ENCODE measurements around the gene DEDD2. TPM values are rescaled to one million over a fixed set of nuclear protein-coding genes. Genes with fewer than 3 reads are reported as not detected.

DEDD2 gene
- total RNA-seq, 2 donors from 2014 or later, result 28.5 to 33.2 TPM

DNA sequence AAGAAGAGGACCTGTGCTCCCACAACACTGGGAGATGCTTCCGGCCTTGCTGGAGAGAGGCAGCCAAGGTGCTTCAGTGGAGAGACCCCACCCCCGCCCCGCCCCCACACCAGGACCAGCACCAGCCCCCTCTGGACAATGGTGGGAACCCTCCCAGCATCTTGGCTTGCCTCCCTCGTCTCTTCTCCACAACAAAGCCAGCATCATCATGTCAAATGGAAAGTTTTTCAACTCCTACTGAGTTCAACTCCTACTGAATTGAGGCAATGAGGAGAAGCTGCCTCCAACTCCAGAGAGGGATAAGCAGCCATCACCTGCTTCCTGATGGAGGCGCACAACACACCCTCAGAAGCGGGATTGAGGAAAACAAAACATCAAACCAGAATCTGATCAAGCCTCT lies 12.8 kb downstream of the DEDD2 start:
- peaks cover 21% of the 10 kb centered on the region for H3K36me3 Mint-ChIP-seq
- H3K27me3 Mint-ChIP-seq, result no peaks in the 10 kb centered on the region
- H3K27ac Mint-ChIP-seq, result peak overlapping the region; percentile 95 to 96
- no peak overlapping the region for H3K4me3 Mint-ChIP-seq
- ATAC-seq (no peak), DNase-seq (ENCODE audit: low spot score) (no peak)
- H3K4me1 Mint-ChIP-seq (ENCODE audit: low read depth in 2 of 2), result peaks cover 58 to 67% of the 10 kb centered on the region in 2 donors
- H3K9me3 Mint-ChIP-seq, result no peaks in the 10 kb centered on the region

DNA sequence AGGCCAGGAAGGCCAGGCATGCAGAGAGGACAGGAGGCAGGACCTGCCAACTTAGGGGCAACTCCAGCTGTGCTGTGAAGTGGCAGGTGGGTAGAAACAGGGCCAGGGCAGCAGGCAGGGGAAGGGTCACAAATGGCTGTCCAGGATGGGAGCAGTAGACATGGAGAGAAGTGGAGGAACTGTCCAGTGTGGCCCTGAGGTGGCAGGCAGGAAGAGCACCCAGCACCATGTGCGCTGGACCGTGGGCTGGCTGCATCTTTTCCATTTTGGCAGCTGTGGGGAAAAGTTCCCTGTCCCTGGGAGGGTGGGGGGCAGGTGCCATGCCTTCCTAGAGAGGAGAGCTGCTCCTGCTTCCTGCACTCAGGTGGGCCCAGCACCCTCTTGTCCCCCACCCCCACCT lies 13.8 kb downstream of the DEDD2 start:
- Mint-ChIP-seq H3K36me3 (peaks cover 16% of the 10 kb centered on the region), H3K4me3 (no peak overlapping the region), H3K27ac (peak overlapping the region; percentile 95 to 96), H3K27me3 (no peaks in the 10 kb centered on the region), H3K4me1 (ENCODE audit: low read depth in 2 of 2) (peaks cover 68 to 77% of the 10 kb centered on the region in 2 donors), H3K9me3 (no peaks in the 10 kb centered on the region)
- DNase-seq (ENCODE audit: low spot score), result no peak
- no peak for ATAC-seq

DNA sequence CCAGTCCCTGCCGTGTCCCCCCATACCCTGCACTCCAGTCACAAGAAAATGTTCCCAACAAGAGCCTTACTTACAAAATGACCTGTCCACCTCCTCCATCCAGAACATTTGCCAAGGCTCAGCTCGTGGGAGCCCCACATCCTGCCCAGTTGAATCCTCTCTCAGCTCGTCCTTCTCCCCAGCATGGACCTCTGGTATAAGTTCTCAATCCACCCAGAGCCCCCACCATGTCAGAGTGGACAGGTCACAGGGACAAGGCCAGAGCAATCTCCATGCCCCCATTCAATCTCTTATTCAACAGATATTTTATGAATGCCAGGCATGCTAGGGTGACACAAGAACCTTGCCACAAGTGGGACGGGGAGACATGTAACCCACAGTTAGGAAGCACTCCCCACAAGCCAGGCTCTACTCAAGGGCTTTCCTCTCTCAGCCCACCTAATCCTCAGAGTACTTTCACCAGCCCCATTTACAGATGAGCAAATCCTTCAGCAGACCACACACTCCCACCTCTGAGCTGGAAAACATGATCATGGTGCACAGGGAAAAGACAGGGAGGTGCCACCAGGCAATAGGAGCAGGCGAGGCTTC lies 15.1 kb downstream of the DEDD2 start:
- no peak for DNase-seq (ENCODE audit: low spot score)
- Mint-ChIP-seq H3K4me3 (peak overlapping the region; percentile 83), H3K27ac (peak overlapping the region; percentile 95 to 96), H3K4me1 (ENCODE audit: low read depth in 2 of 2) (peaks cover 63 to 70% of the 10 kb centered on the region in 2 donors), H3K36me3 (peaks cover 6% of the 10 kb centered on the region), H3K27me3 (no peaks in the 10 kb centered on the region), H3K9me3 (no peaks in the 10 kb centered on the region)
- no peak for ATAC-seq

DNA sequence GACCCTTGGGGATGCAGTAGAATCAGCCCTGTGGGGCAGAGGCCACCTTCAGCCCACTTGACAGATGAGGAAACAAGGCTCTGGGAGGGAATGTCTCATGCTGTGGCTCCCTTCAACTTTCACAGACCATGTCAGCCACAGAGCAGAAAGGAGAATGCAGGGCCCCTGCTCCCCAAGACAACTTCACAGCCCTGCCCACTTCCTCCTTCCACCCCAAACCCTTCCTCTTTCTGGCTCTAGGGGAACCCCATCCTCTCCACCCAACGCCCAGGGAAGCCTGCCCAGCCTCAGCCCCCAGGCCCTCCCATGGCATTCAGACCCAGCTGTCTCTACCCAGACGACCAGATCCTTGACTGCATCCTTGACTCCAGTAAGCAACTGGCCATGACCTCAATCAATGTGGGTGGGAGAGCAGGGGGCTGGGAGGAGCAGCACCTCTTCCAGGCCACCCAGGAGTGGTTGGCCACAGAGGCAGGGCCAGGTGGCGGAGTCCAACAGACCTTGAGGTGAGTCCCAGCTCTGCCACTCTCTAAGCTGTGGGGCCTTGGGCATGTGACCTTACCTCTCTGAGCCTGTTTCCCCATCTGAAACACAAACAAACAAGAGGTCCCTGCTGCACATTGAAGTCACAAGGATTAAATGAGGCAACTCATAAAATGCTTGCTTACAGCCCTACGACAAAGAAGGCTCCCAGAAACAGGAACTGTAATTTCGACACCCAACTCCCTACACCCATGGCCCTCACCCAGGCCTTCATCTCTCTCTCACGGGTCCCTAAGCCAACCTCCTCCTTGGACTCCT lies 15.8 kb downstream of the DEDD2 start:
- H3K27ac Mint-ChIP-seq, result peak overlapping the region; percentile 95 to 96
- DNase-seq (ENCODE audit: low spot score) (peak; percentile 87), ATAC-seq (peak; percentile 73 to 81)
- peak overlapping the region; percentile 83 for H3K4me3 Mint-ChIP-seq
- H3K27me3 Mint-ChIP-seq, result no peaks in the 10 kb centered on the region
- peaks cover 6% of the 10 kb centered on the region for H3K36me3 Mint-ChIP-seq
- H3K9me3 Mint-ChIP-seq, result no peaks in the 10 kb centered on the region
- H3K4me1 Mint-ChIP-seq (ENCODE audit: low read depth in 2 of 2), result peaks cover 68 to 74% of the 10 kb centered on the region in 2 donors

DNA sequence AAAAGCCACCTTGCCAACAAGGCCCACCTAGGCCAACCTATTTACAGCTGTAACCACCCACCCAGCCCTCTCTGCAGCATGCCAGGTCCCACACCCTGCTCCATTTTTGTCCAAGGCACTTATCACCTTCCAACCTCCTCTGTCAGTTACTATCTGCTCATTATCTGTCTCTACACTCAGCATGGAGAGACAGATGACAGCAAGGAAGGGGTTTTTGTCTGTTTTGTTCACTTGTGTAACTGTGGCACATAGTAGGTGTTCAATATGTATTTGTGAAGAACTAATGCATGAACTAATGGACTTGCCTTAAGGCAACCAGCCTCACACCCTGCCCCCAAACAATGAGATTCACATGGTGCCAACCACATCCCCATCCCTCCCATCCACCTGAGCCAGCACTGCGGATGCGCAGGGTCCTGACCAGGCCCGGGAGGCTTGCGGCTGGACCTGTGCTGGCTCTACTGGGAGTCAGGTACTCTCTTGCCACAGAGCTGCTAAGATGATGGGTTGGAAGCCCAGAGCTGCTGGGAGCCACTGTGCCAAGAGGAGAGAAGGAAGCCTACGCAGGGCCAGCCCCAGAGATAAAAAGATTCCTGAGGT lies 17.3 kb downstream of the DEDD2 start:
- H3K27me3 Mint-ChIP-seq, result no peaks in the 10 kb centered on the region
- peak overlapping the region; percentile 83 for H3K4me3 Mint-ChIP-seq
- peaks cover 62 to 76% of the 10 kb centered on the region in 2 donors for H3K4me1 Mint-ChIP-seq (ENCODE audit: low read depth in 2 of 2)
- H3K9me3 Mint-ChIP-seq, result no peaks in the 10 kb centered on the region
- H3K36me3 Mint-ChIP-seq, result peaks cover 6% of the 10 kb centered on the region
- peak overlapping the region; percentile 95 to 96 for H3K27ac Mint-ChIP-seq
- DNase-seq (ENCODE audit: low spot score) (no peak), ATAC-seq (no peak)

DNA sequence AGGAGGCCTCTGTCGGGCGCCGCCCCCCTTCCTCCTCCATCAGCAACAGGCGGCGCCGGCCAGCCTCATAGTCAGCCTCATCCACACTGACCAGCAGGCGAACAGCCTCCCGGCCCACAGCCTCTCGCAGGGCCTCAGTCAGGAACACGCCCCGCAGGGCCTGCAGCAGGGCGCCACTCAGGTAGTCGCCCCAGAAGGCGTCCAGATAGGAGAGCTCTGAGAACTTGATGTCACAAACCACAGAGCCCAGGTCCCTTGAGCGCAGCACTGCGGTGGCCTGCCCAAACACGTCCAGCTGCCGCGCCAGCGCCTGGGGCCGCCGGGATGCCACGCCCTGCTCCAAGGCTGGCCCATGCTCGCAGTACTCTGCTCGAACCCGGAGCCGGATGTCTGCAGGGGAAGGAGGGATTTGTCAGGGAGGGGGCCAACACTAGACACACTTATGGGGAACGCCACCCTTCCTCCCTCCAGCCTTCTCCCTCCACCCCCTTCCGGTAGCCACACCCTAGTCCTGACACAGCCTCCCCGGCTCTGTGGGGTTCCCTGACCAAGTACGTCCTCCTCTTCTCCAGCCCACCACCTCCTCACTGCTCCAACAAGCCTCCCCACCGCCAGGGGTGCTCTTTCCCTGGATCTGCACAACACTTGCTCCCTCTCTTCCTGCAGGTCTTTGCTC lies 17.9 kb downstream of the DEDD2 start:
- Mint-ChIP-seq H3K27ac (peak overlapping the region; percentile 95 to 96), H3K4me1 (ENCODE audit: low read depth in 2 of 2) (peaks cover 62 to 70% of the 10 kb centered on the region in 2 donors), H3K4me3 (peak overlapping the region; percentile 83), H3K9me3 (no peaks in the 10 kb centered on the region), H3K36me3 (peaks cover 6% of the 10 kb centered on the region), H3K27me3 (no peaks in the 10 kb centered on the region)
- ATAC-seq (peak; percentile 70 to 71), DNase-seq (ENCODE audit: low spot score) (peak; percentile 80)

DNA sequence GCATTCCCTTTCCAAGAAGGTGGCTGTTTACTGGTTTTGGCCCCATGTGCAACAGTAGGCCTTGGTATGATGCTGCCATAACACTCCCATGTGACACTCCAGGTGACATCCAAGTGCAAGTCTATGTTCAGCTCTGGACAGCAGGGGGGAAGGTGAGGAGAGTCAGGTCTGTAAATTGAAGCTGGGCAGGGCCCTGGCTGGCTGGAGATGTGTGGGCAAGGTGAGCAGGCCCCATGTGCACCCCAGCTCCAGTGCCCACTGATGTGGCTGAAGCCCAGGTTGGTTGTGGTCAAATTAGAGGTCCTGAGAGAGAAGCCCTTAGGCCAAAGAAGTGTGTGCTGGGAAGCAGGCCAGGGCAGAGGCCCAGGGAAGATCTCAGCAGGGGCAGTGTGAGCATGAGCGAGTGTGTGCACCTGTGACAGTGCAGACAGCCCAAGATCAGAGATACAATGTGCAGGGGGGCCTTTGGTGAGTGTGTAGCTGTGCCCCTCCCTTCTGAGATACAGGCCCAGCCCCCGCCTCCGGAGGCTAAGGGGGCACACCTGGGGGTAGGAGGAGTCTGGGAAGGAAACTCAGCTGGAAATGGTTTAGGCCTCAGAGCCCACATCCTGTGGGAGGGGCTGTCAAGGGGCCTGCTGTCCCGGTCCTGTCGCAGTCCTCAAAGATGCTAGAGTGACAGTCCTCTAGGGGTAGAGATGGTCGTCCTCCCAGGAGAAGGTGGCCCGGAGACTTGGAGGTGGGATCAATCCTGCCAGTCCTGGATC lies 18.6 kb downstream of the DEDD2 start:
- DNase-seq (ENCODE audit: low spot score) (peak; percentile 85), ATAC-seq (peak; percentile 78 to 79)
- H3K4me3 Mint-ChIP-seq, result peak overlapping the region; percentile 83
- no peaks in the 10 kb centered on the region for H3K9me3 Mint-ChIP-seq
- H3K27ac Mint-ChIP-seq, result peak overlapping the region; percentile 95 to 96
- no peaks in the 10 kb centered on the region for H3K27me3 Mint-ChIP-seq
- peaks cover 68 to 70% of the 10 kb centered on the region in 2 donors for H3K4me1 Mint-ChIP-seq (ENCODE audit: low read depth in 2 of 2)
- peaks cover 12% of the 10 kb centered on the region for H3K36me3 Mint-ChIP-seq

DNA sequence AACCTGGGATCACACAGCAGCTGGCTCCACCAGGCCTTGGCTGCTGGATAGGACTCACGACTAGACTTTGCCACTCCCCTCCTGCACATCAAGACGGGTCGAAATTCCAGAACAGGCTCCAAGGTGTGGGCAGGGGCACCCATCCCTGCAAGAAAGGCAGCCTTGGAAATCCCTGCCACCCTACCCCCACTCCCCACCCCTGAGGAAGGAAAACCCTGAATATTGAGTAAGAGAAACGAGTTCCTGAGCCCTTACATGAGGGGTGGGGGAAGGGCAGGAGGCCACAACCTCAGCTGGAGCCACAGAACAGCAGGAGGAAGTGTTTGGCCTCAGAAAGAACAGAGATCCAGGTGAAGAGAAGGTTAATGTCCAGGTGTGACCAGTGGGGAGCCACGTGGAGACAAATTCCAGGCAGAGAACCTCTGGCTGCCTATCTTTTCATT lies 20.1 kb downstream of the DEDD2 start:
- H3K36me3 Mint-ChIP-seq, result peaks cover 9% of the 10 kb centered on the region
- no peak for ATAC-seq
- no peaks in the 10 kb centered on the region for H3K27me3 Mint-ChIP-seq
- peak overlapping the region; percentile 62 to 96 for H3K27ac Mint-ChIP-seq
- H3K9me3 Mint-ChIP-seq, result no peaks in the 10 kb centered on the region
- DNase-seq (ENCODE audit: low spot score), result no peak
- peaks cover 57 to 60% of the 10 kb centered on the region in 2 donors for H3K4me1 Mint-ChIP-seq (ENCODE audit: low read depth in 2 of 2)
- H3K4me3 Mint-ChIP-seq, result peak overlapping the region; percentile 65

DNA sequence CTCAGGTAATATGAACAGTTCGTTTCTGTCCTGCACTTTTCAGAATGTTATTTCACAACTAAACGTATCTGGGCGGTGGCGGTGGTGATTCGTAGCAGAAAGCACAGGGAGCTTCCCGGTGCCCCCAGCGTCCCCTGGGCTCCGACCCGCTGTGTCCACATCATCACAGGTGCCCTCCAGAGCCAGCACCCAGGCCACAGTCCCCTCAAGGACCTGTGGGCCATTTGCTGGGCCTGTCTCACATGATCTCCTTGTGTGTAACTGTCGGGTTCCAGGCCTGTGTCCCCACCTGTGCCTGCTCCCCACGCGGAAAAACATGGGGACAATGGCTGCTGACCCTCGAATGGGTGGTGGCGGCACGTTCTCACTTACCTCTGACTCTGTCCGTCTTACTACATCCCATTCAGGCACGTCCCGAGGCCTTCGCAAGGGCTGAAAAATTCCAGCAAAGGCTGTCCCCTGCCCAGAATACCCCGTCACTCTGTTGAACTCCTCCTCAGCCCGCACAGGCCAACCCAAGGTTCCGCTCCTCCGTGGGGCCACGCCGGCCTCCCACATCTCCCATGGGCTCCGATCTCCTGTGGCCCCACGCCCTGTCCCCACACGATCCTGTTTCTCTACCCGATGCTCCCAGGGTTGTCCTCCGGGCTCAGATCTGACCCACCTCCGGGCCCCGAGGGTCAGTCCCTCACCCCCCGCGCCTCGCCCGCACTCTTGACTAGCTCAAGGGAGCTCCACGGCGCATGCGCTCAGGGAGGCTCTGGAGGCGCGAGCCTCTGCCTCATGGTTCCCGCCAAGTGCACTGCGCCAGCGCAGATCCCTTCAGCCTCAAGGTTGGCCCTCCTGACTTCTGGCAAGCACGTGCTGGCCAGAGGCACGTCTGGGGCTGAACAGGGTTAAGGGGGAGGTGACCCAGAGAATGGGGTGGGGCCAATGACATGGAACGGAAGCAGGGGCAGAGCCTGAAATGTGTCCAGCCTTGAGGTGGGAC lies 21.2 kb downstream of the DEDD2 start:
- Mint-ChIP-seq H3K4me3 (peak overlapping the region; percentile 6), H3K9me3 (no peaks in the 10 kb centered on the region)
- no peak for DNase-seq (ENCODE audit: low spot score)

DNA sequence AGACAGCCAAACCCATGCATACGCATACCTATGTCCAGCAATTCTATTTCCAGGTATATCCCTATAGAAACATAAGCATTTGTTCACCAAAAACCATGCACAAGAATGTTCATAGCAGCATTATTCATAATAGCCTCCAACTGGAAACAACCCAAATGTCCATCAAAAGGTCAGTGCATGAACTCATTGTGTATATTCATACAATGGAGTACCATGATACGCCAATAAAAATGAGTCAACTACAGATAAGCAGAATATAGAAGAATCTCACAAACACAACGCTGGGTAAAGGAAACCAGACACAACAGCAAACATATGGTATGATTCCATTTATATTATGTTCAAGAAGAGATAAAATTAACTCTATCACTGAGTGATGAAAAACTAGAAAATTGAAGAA lies 23.8 kb downstream of the DEDD2 start:
- DNase-seq (ENCODE audit: low spot score), result no peak
- no peaks in the 10 kb centered on the region for H3K27me3 Mint-ChIP-seq
- H3K4me1 Mint-ChIP-seq (ENCODE audit: low read depth in 2 of 2), result peaks cover 32 to 34% of the 10 kb centered on the region in 2 donors
- H3K36me3 Mint-ChIP-seq, result peaks cover 9% of the 10 kb centered on the region
- ATAC-seq, result no peak
- H3K4me3 Mint-ChIP-seq, result no peak overlapping the region
- no peaks in the 10 kb centered on the region for H3K9me3 Mint-ChIP-seq
- peak overlapping the region; percentile 32 to 55 for H3K27ac Mint-ChIP-seq

More for the DNA sequence above, 21.2 kb downstream of the DEDD2 start:
- Mint-ChIP-seq H3K4me1 (ENCODE audit: low read depth in 2 of 2) (peaks cover 56 to 57% of the 10 kb centered on the region in 2 donors), H3K27me3 (no peaks in the 10 kb centered on the region), H3K36me3 (peaks cover 9% of the 10 kb centered on the region), H3K27ac (peak overlapping the region; percentile 62 to 96)
- no peak for ATAC-seq

DNA sequence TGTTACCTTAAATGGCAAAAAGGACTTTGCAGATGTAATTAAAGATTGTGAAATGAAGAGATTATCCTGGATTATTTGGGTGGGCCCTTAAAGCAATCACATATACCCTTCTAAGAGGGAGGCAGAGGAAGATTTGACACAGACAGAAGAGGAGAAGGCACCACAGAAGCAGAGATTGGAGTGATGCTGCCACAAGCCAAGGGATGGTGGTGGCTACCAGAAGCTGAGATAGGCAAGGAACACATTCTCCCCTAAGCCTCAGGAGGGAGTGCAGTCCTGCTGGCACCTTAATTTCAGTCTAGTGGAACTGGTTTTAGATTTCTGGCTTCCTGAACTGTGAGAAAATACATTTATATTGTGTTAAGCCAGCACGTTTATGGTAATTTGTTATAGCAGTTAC lies 24.2 kb downstream of the DEDD2 start:
- peaks cover 29 to 30% of the 10 kb centered on the region in 2 donors for H3K4me1 Mint-ChIP-seq (ENCODE audit: low read depth in 2 of 2)
- H3K36me3 Mint-ChIP-seq, result peaks cover 9% of the 10 kb centered on the region
- H3K4me3 Mint-ChIP-seq, result no peak overlapping the region
- H3K27ac Mint-ChIP-seq, result peak overlapping the region in 1 of 2 donors; percentile 32
- no peaks in the 10 kb centered on the region for H3K27me3 Mint-ChIP-seq
- ATAC-seq, result no peak
- no peak for DNase-seq (ENCODE audit: low spot score)
- H3K9me3 Mint-ChIP-seq, result no peaks in the 10 kb centered on the region

DNA sequence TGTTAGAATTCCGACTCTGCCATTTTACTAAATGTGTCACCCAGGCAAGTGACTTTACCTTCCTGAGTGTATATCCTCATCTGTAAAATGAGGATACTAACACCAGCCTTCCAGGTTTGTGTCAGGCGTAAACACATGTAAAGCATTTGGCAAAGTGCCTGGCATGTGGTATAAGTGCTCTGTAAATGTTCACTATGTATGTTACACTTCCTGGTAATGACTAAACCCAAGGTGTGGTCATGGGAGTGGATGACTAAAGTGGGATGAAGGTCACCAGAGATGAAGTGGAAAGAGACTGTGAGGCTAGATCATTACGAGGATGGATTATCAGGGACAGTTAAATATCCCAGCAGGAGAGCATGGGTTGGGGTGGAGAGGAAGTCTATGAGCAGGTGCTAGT lies 25.6 kb downstream of the DEDD2 start:
- ATAC-seq (peak in 1 of 2 donors; percentile 76), DNase-seq (ENCODE audit: low spot score) (no peak)
- peaks cover 9% of the 10 kb centered on the region for H3K36me3 Mint-ChIP-seq
- H3K27me3 Mint-ChIP-seq, result no peaks in the 10 kb centered on the region
- H3K27ac Mint-ChIP-seq, result peak overlapping the region; percentile 27 to 58
- H3K4me3 Mint-ChIP-seq, result peak overlapping the region; percentile 21
- peaks cover 22 to 23% of the 10 kb centered on the region in 2 donors for H3K4me1 Mint-ChIP-seq (ENCODE audit: low read depth in 2 of 2)
- H3K9me3 Mint-ChIP-seq, result no peaks in the 10 kb centered on the region

Measured in natural killer cell treated with Interleukin-12 subunit alpha and Interleukin-12 subunit beta and Interleukin-15 and Interleukin-18, amount 100 ng/mL, for 72 hours (primary cell).